ENCODE data around the gene GNG7. TPM values are rescaled to one million over a fixed set of nuclear protein-coding genes. Genes with fewer than 3 reads are reported as not detected.
"Not testable (repeated sequence)": the region's sequence is repeated elsewhere in the genome, so short reads cannot be mapped to it uniquely, and the experiment has no call there.

The GNG7 gene
- total RNA-seq, 2 experiments from 2014 or later, result 1.1 to 1.2 TPM

- POLR2A ChIA-PET, result no interaction called here
- no peaks in the 10 kb centered on the region for H3K9me3 Mint-ChIP-seq
- DNase-seq, result peak; percentile 29
- no peaks in the 10 kb centered on the region for H3K27me3 Mint-ChIP-seq
- H3K27ac Mint-ChIP-seq, result peak overlapping the region; percentile 81
- no peaks in the 10 kb centered on the region for H3K36me3 Mint-ChIP-seq (ENCODE audit: low read depth)
- H3K4me3 Mint-ChIP-seq, result no peak overlapping the region
- CTCF ChIA-PET, result interaction anchor here (0.6 to 1.8 kb wide), 5 partner anchors 7 to 897 kb away, joined by 3 to 8 read pairs (median 3); no protein-coding TSS in a partner anchor
- H3K4me1 Mint-ChIP-seq, result peaks cover 18% of the 10 kb centered on the region
Measured at GRCh38 chr19:2469102-2469914, 233.2 kb downstream of the GNG7 start.

GRCh38 chr19:2468596-2468995, 233.9 kb downstream of the GNG7 start:
- ChIA-PET POLR2A (no interaction called here), CTCF (interaction anchor here (0.6 to 1.8 kb wide), 3 partner anchors 143 to 893 kb away, joined by 3 to 8 read pairs (median 4); no protein-coding TSS in a partner anchor)
- Mint-ChIP-seq H3K4me3 (no peak overlapping the region), H3K4me1 (peaks cover 18% of the 10 kb centered on the region), H3K36me3 (ENCODE audit: low read depth) (no peaks in the 10 kb centered on the region), H3K27ac (peak overlapping the region; percentile 19), H3K9me3 (no peaks in the 10 kb centered on the region), H3K27me3 (no peaks in the 10 kb centered on the region)
- DNase-seq, result no peak

DNA sequence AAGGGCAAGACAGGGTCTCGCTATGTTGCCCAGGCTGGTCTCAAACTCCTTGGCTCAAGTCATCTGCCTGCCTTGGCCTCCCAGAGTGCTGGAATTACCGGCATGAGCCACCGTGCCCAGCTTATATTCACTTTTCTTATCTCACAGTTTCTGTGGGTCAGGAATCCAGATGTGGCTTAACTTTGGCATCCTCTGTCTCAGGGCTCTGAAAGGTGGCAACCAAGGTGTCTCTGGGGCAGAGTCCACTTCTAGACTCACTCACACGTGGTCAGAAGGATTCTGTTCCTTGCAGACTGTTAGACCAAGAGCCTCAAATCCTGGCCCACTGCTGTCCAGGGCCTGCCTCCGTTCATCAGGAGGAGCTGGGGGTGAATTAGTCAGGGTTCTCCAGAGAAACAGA, 238.1 kb downstream of the GNG7 start:
- POLR2A ChIA-PET, result interaction anchor here (0.5 to 0.6 kb wide), 2 partner anchors 12 to 95 kb away, joined by 3 to 4 read pairs; partner anchors contain the start of gene GADD45B
- no peaks in the 10 kb centered on the region for H3K9me3 Mint-ChIP-seq
- no peak overlapping the region for H3K27ac Mint-ChIP-seq
- DNase-seq, result no peak
- peaks cover 8% of the 10 kb centered on the region for H3K36me3 Mint-ChIP-seq (ENCODE audit: low read depth)
- CTCF ChIA-PET, result interaction anchor here (0.6 to 1.4 kb wide), 3 partner anchors 12 to 149 kb away, joined by 3 to 4 read pairs (median 3); no protein-coding TSS in a partner anchor
- H3K4me1 Mint-ChIP-seq, result peaks cover 34% of the 10 kb centered on the region
- no peaks in the 10 kb centered on the region for H3K27me3 Mint-ChIP-seq
- no peak overlapping the region for H3K4me3 Mint-ChIP-seq

GRCh38 chr19:2463694-2464093, 238.8 kb downstream of the GNG7 start:
- Mint-ChIP-seq H3K4me1 (peaks cover 27% of the 10 kb centered on the region), H3K27ac (peak overlapping the region; percentile 25), H3K4me3 (peak overlapping the region; percentile 27)
- H3K9me3 Mint-ChIP-seq; DNase-seq; H3K36me3 Mint-ChIP-seq (ENCODE audit: low read depth); H3K27me3 Mint-ChIP-seq: not testable (repeated sequence)
- ChIA-PET CTCF (interaction anchor here (0.6 to 1.2 kb wide), 4 partner anchors 12 to 147 kb away, joined by 3 to 4 read pairs (median 4); partner anchors contain the start of gene GADD45B), POLR2A (interaction anchor here (0.6 kb wide), 1 partner anchor 96 kb away, joined by 4 read pairs; no protein-coding TSS in a partner anchor)

- DNase-seq, result no peak
- peaks cover 24% of the 10 kb centered on the region for H3K4me1 Mint-ChIP-seq
- H3K36me3 Mint-ChIP-seq (ENCODE audit: low read depth), result peaks cover 8% of the 10 kb centered on the region
- POLR2A ChIA-PET, result interaction anchor here (0.6 kb wide), 1 partner anchor 158 kb away, joined by 3 read pairs; no protein-coding TSS in a partner anchor
- no peaks in the 10 kb centered on the region for H3K9me3 Mint-ChIP-seq
- no peaks in the 10 kb centered on the region for H3K27me3 Mint-ChIP-seq
- H3K4me3 Mint-ChIP-seq, result peak overlapping the region; percentile 93
- CTCF ChIA-PET, result interaction anchor here (0.6 to 1.2 kb wide), 9 partner anchors 8 to 302 kb away, joined by 3 to 5 read pairs (median 3); partner anchors contain the start of gene GADD45B
- peak overlapping the region; percentile 86 for H3K27ac Mint-ChIP-seq
Measured at GRCh38 chr19:2462635-2463421, 239.7 kb downstream of the GNG7 start.

DNA sequence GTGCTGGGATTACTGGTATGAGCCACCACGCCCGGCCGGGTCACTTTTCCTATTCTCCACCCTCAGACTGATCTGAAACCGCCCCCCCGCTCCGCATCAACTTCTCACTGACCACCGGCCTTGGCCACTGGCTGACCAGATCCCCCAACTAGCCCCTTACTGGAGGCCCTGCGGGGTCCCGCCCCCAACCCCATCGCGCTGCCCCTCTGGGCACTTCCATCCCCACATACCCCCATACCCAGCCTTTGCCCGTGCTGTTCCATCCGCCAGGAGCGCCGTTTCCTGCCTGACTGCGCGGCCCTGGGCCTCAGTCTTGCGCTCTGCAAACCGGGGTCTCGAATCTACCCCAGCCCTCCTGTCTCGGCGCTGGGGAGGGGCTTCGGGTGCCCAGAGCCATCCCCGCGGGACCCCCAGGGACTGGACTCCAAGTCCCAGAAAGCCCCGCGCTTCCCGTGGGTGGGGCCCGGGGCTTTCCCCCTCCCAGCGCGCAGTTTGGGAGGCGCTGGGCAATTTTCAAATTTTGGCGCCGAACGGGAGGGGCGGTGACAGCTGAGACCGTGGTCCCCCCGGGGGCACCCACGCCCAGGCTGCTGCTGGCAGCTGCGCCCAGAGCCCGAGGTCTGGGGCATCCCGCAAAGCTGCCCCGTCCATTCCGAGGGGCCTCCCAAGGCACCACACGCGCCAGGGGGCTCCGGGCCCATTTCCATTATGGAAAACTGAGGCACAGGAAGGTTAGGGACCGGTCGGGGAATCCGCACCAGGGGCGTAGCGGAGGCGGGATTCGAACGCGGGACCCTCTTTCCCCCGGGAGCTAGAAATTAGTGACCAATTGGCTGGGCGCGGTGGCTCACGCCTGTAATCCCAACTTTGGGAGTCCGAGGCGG, 240.5 kb downstream of the GNG7 start:
- H3K4me1 Mint-ChIP-seq, result peaks cover 27% of the 10 kb centered on the region
- CTCF ChIA-PET, result interaction anchor here (0.6 to 1.2 kb wide), 7 partner anchors 8 to 301 kb away, joined by 3 to 5 read pairs (median 3); no protein-coding TSS in a partner anchor
- no peaks in the 10 kb centered on the region for H3K27me3 Mint-ChIP-seq
- POLR2A ChIA-PET, result no interaction called here
- H3K4me3 Mint-ChIP-seq, result peak overlapping the region; percentile 93
- peak overlapping the region; percentile 96 for H3K27ac Mint-ChIP-seq
- no peaks in the 10 kb centered on the region for H3K9me3 Mint-ChIP-seq
- H3K36me3 Mint-ChIP-seq (ENCODE audit: low read depth), result peaks cover 13% of the 10 kb centered on the region
- peak; percentile 83 for DNase-seq

Small RNA genes within 50 kb of the gene (microRNA-seq; reads per million reads assigned to microRNA genes)
- gene MIR7850 (ENCODE audit: borderline microRNAs expressed, borderline replicate concordance), result not detected

Other genes with a start within 250 kb of the GNG7 start
- gene LMNB2, start 245.7 kb downstream of the GNG7 start, total RNA-seq, result 100 to 1,000 TPM; 101 to 113 TPM
- 10 to 100 TPM; 31.2 to 39.2 TPM for gene GADD45B, start 226.6 kb downstream of the GNG7 start, total RNA-seq
- not detected for gene DIRAS1, start 18.7 kb upstream of the GNG7 start, total RNA-seq
- gene SLC39A3, start 37.3 kb upstream of the GNG7 start, total RNA-seq, result 10 to 100 TPM; 31.5 to 37.5 TPM
- 10 to 100 TPM; 46.6 to 46.9 TPM for gene SGTA, start 80.6 kb upstream of the GNG7 start, total RNA-seq
- gene THOP1, start 82.8 kb upstream of the GNG7 start, total RNA-seq, result 10 to 100 TPM; 84.2 to 97.1 TPM
- 1 to 10 TPM; 4.1 to 4.6 TPM for gene ZNF554, start 117.2 kb upstream of the GNG7 start, total RNA-seq
- gene ZNF555, start 138.8 kb upstream of the GNG7 start, total RNA-seq, result 1 to 10 TPM; 2.2 to 3.2 TPM
- not detected for gene ZNF556, start 164.6 kb upstream of the GNG7 start, total RNA-seq
- gene ZNF57, start 198.2 kb upstream of the GNG7 start, total RNA-seq, result 1 to 10 TPM; 4.4 to 4.9 TPM
- gene ZNF77, start 242.3 kb upstream of the GNG7 start, total RNA-seq, result 1 to 10 TPM; 4.6 to 5.6 TPM

Measured in activated CD4-positive, alpha-beta T cell treated with anti-CD3 and anti-CD28 coated beads, Interleukin-2, amount 10 ng/mL, durations not matched to agents 7 days and 5 days (primary cell).